ENCODE data around the gene DLG1. TPM values are rescaled to one million over a fixed set of nuclear protein-coding genes. Genes with fewer than 3 reads are reported as not detected.

Gene DLG1
- polyA plus RNA-seq, 1 donor = 39.6 TPM

GRCh38 chr3:197317250-197317963 is 19.0 kb upstream of the DLG1 start:
- no peak for DNase-seq

- no peak for DNase-seq
These were observed 14.0 kb upstream of the DLG1 start for GRCh38 chr3:197312431-197312830.

GRCh38 chr3:197311591-197311990 is 13.2 kb upstream of the DLG1 start:
- no peak for DNase-seq

- DNase-seq = no peak
These were observed 11.3 kb upstream of the DLG1 start for GRCh38 chr3:197309528-197310361.

GRCh38 chr3:197308591-197308990 is 10.2 kb upstream of the DLG1 start:
- DNase-seq = no peak

- no peak for DNase-seq
These were observed 8.1 kb upstream of the DLG1 start for GRCh38 chr3:197306374-197307086.

GRCh38 chr3:197305854-197306253 is 7.4 kb upstream of the DLG1 start:
- DNase-seq = no peak

GRCh38 chr3:197303452-197303851 is 5.0 kb upstream of the DLG1 start:
- no peak for DNase-seq

GRCh38 chr3:197302696-197303341 is 4.4 kb upstream of the DLG1 start:
- no peak for DNase-seq

GRCh38 chr3:197302033-197302432 is 3.6 kb upstream of the DLG1 start:
- no peak for DNase-seq

GRCh38 chr3:197300361-197300760 is 1.9 kb upstream of the DLG1 start:
- no peak for DNase-seq

GRCh38 chr3:197298945-197299854 is 788 bp upstream of the DLG1 start:
- DNase-seq = no peak

GRCh38 chr3:197297476-197298340 is 704 bp downstream of the DLG1 start:
- peak; percentile 89 for DNase-seq

- no peak for DNase-seq
These were observed 1.4 kb downstream of the DLG1 start for GRCh38 chr3:197297002-197297401.

- DNase-seq = no peak
These were observed 1.9 kb downstream of the DLG1 start for GRCh38 chr3:197296545-197296944.

GRCh38 chr3:197295871-197296270 is 2.5 kb downstream of the DLG1 start:
- no peak for DNase-seq

GRCh38 chr3:197293605-197294237 is 4.7 kb downstream of the DLG1 start:
- DNase-seq = no peak

GRCh38 chr3:197292648-197293047 is 5.8 kb downstream of the DLG1 start:
- DNase-seq = no peak

- no peak for DNase-seq
These were observed 6.2 kb downstream of the DLG1 start for GRCh38 chr3:197292083-197292646.

- DNase-seq = no peak
These were observed 8.7 kb downstream of the DLG1 start for GRCh38 chr3:197289726-197290125.

Measured in hindlimb muscle (tissue), 1 donor.